HG03108 (cell line): Measurements from ENCODE around the gene UBE2Z.
"Not testable (repeated sequence)": the region's sequence is repeated elsewhere in the genome, so short reads cannot be mapped to it uniquely, and the experiment has no call there.

Experiments used
- ATAC-seq: cut with Tn5 transposase; IDR thresholded peaks from one replicate; pipeline ENCODE4 v1.9.1; 2021; ENCODE audit warnings: moderate library complexity; ENCODE audit not compliant: unreplicated experiment

The UBE2Z gene

GRCh38 chr17:48903401-48903800 is 4.8 kb upstream of the UBE2Z start:
- ATAC-seq = no peak

GRCh38 chr17:48904428-48904827 is 3.8 kb upstream of the UBE2Z start:
- ATAC-seq = no peak

- ATAC-seq = no peak
Measured at GRCh38 chr17:48905987-48906515, 2.2 kb upstream of the UBE2Z start.

GRCh38 chr17:48907713-48908046 is 527 bp upstream of the UBE2Z start:
- ATAC-seq = no peak

- peak; percentile 28 for ATAC-seq
Measured at GRCh38 chr17:48908853-48909394, 717 bp downstream of the UBE2Z start.

GRCh38 chr17:48909783-48910182 is 1.6 kb downstream of the UBE2Z start:
- ATAC-seq = no peak

- ATAC-seq = no peak
Measured at GRCh38 chr17:48910370-48910769, 2.2 kb downstream of the UBE2Z start.

GRCh38 chr17:48912476-48912875 is 4.3 kb downstream of the UBE2Z start:
- no peak for ATAC-seq

- ATAC-seq = peak; percentile 56
Measured at GRCh38 chr17:48915459-48916282, 7.5 kb downstream of the UBE2Z start.

- ATAC-seq = no peak
Measured at GRCh38 chr17:48925251-48925990, 17.2 kb downstream of the UBE2Z start.

- ATAC-seq = no peak
Measured at GRCh38 chr17:48925991-48926342, 17.8 kb downstream of the UBE2Z start.

- no peak for ATAC-seq
Measured at GRCh38 chr17:48927978-48928745, 20.0 kb downstream of the UBE2Z start.

GRCh38 chr17:48928876-48929811 is 20.9 kb downstream of the UBE2Z start:
- no peak for ATAC-seq

GRCh38 chr17:48929812-48930165 is 21.6 kb downstream of the UBE2Z start:
- no peak for ATAC-seq

- ATAC-seq = no peak
Measured at GRCh38 chr17:48930435-48930873, 22.2 kb downstream of the UBE2Z start.

- no peak for ATAC-seq
Measured at GRCh38 chr17:48933035-48933434, 24.8 kb downstream of the UBE2Z start.

- ATAC-seq = peak; percentile 89
Measured at GRCh38 chr17:48944515-48945260, 36.5 kb downstream of the UBE2Z start, which contains the start of gene SNF8. TSS of gene SNF8 (minus strand) at chr17:48944842. CDS start at chr17:48944734, 108 bp downstream.

- ATAC-seq = not testable (repeated sequence)
Measured at GRCh38 chr17:48945261-48945651, 37.0 kb downstream of the UBE2Z start.

GRCh38 chr17:48951572-48951971 is 43.4 kb downstream of the UBE2Z start:
- no peak for ATAC-seq
